Fibroblast of villous mesenchyme (primary cell): ENCODE results near the gene ZNF226. TPM values are rescaled to one million over a fixed set of nuclear protein-coding genes. Genes with fewer than 3 reads are reported as not detected.
"Not testable (repeated sequence)": the region's sequence is repeated elsewhere in the genome, so short reads cannot be mapped to it uniquely, and the experiment has no call there.

Source experiments
- DNase-seq: peaks from one replicate; pipeline ENCODE4 v3.0.0-alpha.2; 2010; ENCODE audit warnings: low read depth
- H3K4me3 ChIP-seq: 2 replicates; pipeline ENCODE4 v1.5.1; 2011; ENCODE audit warnings: low read depth, mild to moderate bottlenecking, low read length
- total RNA-seq: library from RNA; depleted of rRNA; stranded (reverse); fragments of >200 nt; gene quantifications from 2 replicates; pipeline ENCODE4 v1.2.3, GENCODE V29; 2012
- TF ChIP-seq, protein P1 (sequence below): IDR thresholded peaks from 2 replicates; pipeline ENCODE4 v1.5.1; 2012; ENCODE audit warnings: low read depth, mild to moderate bottlenecking, low read length; ENCODE audit not compliant: insufficient read depth

ZNF226 gene
- total RNA-seq, 1 donor: 21.2 TPM

DNA sequence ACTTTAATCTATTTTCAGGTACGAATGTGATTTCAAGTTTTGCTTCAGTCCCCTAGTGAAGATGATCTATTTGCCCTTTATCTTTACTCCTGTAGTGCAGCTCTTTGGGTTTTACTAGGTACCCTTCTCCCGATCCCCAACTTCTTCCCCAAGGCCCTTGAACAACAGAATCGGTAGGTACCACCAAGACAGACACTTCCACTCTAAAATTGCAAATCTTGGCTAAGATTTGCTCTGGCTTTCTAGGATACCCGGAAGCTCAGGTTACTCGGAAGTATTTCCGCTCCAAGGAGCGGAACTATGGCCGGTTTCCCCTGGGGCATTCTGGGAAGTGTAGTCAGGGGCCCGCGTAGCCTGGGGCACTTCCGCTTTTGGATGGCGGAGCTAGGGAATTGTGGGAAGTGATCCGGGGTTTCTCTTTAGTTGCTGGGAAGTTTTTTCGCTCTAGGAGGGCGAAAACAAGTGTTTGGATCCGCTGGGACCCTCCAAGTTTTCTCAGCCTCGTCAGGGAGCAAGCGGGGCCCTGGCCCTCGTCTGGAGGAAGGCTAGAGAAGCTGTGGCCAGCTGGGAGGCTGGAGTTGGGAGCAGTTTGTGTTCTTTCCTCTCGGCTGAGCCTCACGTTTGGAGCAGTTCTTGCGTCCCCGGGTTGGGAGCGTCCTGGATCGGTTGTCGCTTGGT, 42.4 kb downstream of the ZNF226 start:
- TF ChIP-seq, protein P1, sequence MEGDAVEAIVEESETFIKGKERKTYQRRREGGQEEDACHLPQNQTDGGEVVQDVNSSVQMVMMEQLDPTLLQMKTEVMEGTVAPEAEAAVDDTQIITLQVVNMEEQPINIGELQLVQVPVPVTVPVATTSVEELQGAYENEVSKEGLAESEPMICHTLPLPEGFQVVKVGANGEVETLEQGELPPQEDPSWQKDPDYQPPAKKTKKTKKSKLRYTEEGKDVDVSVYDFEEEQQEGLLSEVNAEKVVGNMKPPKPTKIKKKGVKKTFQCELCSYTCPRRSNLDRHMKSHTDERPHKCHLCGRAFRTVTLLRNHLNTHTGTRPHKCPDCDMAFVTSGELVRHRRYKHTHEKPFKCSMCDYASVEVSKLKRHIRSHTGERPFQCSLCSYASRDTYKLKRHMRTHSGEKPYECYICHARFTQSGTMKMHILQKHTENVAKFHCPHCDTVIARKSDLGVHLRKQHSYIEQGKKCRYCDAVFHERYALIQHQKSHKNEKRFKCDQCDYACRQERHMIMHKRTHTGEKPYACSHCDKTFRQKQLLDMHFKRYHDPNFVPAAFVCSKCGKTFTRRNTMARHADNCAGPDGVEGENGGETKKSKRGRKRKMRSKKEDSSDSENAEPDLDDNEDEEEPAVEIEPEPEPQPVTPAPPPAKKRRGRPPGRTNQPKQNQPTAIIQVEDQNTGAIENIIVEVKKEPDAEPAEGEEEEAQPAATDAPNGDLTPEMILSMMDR: no peak
- H3K4me3 ChIP-seq: peak overlapping the region; percentile 76
- peak; percentile 91 for DNase-seq

DNA sequence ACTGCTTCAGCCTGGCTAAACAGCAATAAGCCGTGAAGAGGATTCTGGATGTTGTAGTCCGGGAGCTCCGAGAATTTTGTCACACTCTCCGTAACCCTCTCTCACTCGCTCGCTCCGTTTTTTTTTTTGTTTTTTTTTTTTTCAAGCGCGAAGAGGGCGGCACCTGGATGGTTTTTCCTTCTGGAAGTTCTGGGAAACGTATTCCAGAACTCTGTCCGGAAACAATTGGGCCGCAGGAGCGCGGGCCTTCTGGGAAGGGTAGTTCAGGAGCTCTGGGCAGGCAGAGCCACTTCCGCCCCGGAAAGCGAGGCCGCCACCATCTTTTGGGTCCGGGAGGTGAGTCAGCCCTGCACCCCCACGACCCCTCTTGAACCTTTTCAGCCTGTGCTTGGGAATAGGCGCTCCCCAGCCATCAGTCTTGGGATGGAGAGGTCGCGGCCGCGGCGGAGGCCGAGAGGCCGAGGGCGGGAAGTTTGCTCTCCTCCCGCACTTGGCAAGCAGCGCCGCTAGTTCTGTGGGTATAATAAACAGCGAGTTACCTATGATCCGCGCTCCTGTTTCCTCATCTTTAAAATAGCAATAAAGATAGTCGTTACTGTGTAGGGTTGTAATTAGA, 47.5 kb downstream of the ZNF226 start, which contains the start of gene ZNF227:
Gene ZNF227 (plus strand): TSS at position 283 of the 616 bp plus-strand sequence. CDS start 5,261 bp downstream, outside the sequence.
- peak; percentile 97 for DNase-seq
- TF ChIP-seq, protein P1: no peak
- H3K4me3 ChIP-seq: peak within 1 kb of the TSS; percentile 83

DNA sequence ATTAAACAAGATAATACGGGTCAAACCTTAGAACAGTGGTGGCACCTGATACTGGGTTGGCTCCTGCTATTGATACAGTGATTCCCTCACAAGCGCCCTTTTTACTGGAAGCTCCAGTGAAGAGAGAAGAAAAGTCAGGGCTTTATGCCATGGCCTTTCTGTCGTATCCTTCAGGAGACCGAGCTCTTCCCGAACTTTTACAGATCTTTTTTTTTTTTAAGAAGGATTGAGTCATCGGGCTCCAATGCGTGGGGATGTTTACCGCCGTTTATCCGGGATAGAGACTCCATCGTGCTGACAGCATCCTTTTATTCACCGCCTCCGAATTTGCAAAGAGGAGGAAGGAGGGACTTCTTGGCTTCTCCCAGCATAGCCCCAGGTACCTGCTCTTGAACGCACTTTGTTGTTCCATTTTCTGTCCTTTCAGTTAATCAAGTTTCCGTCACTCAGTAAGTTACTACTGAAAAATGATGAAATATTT, 48.0 kb downstream of the ZNF226 start:
- peak; percentile 28 for DNase-seq
- H3K4me3 ChIP-seq: peak overlapping the region; percentile 83
- TF ChIP-seq, protein P1: no peak

DNA sequence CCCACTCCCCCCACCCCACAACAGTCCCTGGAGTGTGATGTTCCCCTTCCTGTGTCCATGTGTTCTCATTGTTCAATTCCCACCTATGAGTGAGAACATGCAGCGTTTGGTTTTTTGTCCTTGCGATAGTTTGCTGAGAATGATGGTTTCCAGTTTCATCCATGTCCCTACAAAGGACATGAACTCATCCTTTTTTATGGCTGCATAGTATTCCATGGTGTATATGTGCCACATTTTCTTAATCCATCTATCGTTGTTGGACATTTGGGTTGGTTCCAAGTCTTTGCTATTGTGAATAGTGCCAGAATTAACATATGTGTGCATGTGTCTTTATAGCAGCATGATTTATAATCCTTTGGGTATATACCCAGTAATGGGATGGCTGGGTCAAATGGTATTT, 55.0 kb downstream of the ZNF226 start:
- not testable (repeated sequence) for H3K4me3 ChIP-seq, DNase-seq

DNA sequence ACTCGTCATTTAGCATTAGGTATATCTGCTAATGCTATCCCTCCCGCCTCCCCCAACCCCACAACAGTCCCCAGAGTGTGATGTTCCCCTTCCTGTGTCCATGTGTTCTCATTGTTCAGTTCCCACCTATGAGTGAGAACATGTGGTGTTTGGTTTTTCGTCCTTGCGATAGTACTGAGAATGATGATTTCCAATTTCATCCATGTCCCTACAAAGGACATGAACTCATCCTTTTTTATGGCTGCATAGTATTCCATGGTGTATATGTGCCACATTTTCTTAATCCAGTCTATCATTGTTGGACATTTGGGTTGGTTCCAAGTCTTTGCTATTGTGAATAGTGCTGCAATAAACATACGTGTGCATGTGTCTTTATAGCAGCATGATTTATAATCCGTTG, 55.9 kb downstream of the ZNF226 start:
- H3K4me3 ChIP-seq, DNase-seq: not testable (repeated sequence)

DNA sequence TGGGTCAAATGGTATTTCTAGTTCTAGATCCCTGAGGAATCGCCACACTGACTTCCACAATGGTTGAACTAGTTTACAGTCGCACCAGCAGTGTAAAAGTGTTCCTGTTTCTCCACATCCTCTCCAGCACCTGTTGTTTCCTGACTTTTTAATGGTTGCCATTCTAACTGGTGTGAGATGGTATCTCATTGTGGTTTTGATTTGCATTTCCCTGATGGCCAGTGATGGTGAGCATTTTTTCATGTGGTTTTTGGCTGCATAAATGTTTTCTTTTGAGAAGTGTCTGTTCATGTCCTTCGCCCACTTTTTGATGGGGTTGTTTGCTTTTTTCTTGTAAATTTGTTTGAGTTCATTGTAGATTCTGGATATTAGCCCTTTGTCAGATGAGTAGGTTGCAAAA, 56.4 kb downstream of the ZNF226 start:
- H3K4me3 ChIP-seq: not testable (repeated sequence)

More for the DNA sequence above, 56.4 kb downstream of the ZNF226 start:
- not testable (repeated sequence) for DNase-seq

Other genes starting within 250 kb of the ZNF226 start
- 18.4 and 25.5 TPM in 2 replicates for gene ZNF45, start 229.8 kb upstream of the ZNF226 start, total RNA-seq
- 7.4 and 10.4 TPM in 2 replicates for gene ZNF221, start 213.9 kb upstream of the ZNF226 start, total RNA-seq
- 5.8 and 10.8 TPM in 2 replicates for gene ZNF155, start 180.9 kb upstream of the ZNF226 start, total RNA-seq
- 2.6 and 3.9 TPM in 2 replicates for gene ZNF230, start 162.1 kb upstream of the ZNF226 start, total RNA-seq
- gene ZNF222, start 139.7 kb upstream of the ZNF226 start, total RNA-seq: 6.1 and 6.9 TPM in 2 replicates
- 4.5 and 5.6 TPM in 2 replicates for gene ZNF223, start 113.1 kb upstream of the ZNF226 start, total RNA-seq
- 3.2 and 3.9 TPM in 2 replicates for gene ZNF284, start 92.9 kb upstream of the ZNF226 start, total RNA-seq
- gene ZNF224, start 70.7 kb upstream of the ZNF226 start, total RNA-seq: 20.0 and 28.9 TPM in 2 replicates
- 4.5 and 7.3 TPM in 2 replicates for gene ZNF225, start 51.7 kb upstream of the ZNF226 start, total RNA-seq
- 8.4 and 12.5 TPM in 2 replicates for gene ZNF234, start 23.5 kb upstream of the ZNF226 start, total RNA-seq
- 15.8 and 18.6 TPM in 2 replicates for gene ZNF227, start 47.4 kb downstream of the ZNF226 start, total RNA-seq
- 0.32 and 2.2 TPM in 2 replicates for gene ZNF233, start 94.8 kb downstream of the ZNF226 start, total RNA-seq
- gene ZNF235, start 139.9 kb downstream of the ZNF226 start, total RNA-seq: 4.8 and 8.2 TPM in 2 replicates
- gene ZNF112, start 191.6 kb downstream of the ZNF226 start, total RNA-seq: 6.4 and 8.6 TPM in 2 replicates
- gene ZNF285, start 236.5 kb downstream of the ZNF226 start, total RNA-seq: 1.6 and 3.9 TPM in 2 replicates